GM12878 (cell line): ENCODE measurements around the gene SYNPR. TPM values are rescaled to one million over a fixed set of nuclear protein-coding genes. Genes with fewer than 3 reads are reported as not detected.

Experiments
- ATAC-seq: fragments of 200-7000 bp; cut with Tn5 transposase; 3 replicates; pipeline ENCODE4 v1.9.1; 2020; ENCODE audit warnings: mild to moderate bottlenecking, moderate library complexity
- BruUV-seq: library from RNA; stranded (reverse); fragments of 400-500 nt; replicated peaks from 2 replicates; lab custom pipeline; 2021; lab: Mats Ljungman, UMichigan
- CTCF ChIA-PET: fragments of 300-600 bp; sonication (Branson Sonifier 250); formaldehyde crosslinking; extraction: SDS; loops from one replicate; lab custom pipeline; 2021; ENCODE audit warnings: inconsistent platforms; lab: Yijun Ruan, JAX
- POLR2A ChIA-PET: fragments of 350-600 bp; formaldehyde crosslinking; extraction: SDS; loops from one replicate; lab custom pipeline; 2021; ENCODE audit warnings: inconsistent platforms; lab: Charles Lee
- RAD21 ChIA-PET: fragments of 300-600 bp; sonication (Branson Sonifier 250); formaldehyde crosslinking; loops from one replicate; lab custom pipeline; 2023; ENCODE audit warnings: antibody characterized with exemption; ENCODE audit not compliant: unreplicated experiment; lab: Charles Lee
- SMC1A ChIA-PET: fragments of 300-600 bp; sonication (Branson Sonifier 250); formaldehyde crosslinking; loops from one replicate; lab custom pipeline; 2023; ENCODE audit not compliant: unreplicated experiment, uncharacterized antibody; lab: Charles Lee
- DNase-seq: peaks from one replicate; pipeline ENCODE4 v3.0.0-alpha.2; 2011; ENCODE audit warnings: low read depth, low spot score
- FAIRE-seq: peaks from 3 replicates; lab custom pipeline; 2011; peaks lifted over from hg19 to GRCh38; lab: Jason Lieb, UNC
- H2AFZ ChIP-seq: 2 replicates; pipeline ENCODE4 v1.6.0; 2011; ENCODE audit warnings: low read depth, low read length, control low read depth; ENCODE audit not compliant: control insufficient read depth
- H3K27ac ChIP-seq: 2 replicates; pipeline ENCODE4 v1.5.1; 2011; ENCODE audit warnings: control low read depth; ENCODE audit not compliant: control insufficient read depth, insufficient read depth
- H3K27me3 ChIP-seq, 2 experiments: replicated peaks in 1 of 2; 2 replicates each; pipeline versions ENCODE4 v1.6.0 to v1.6.1; 2011; ENCODE audit warnings: low read length in 1 of 2; ENCODE audit not compliant: control insufficient read depth in 2 of 2, insufficient read depth in 2 of 2
- H3K36me3 ChIP-seq, 2 experiments: 2 replicates each; pipeline ENCODE4 v1.5.1; 2011; ENCODE audit warnings: low read length in 1 of 2; ENCODE audit not compliant: control insufficient read depth in 2 of 2, insufficient read depth in 2 of 2
- H3K4me1 ChIP-seq: 2 replicates; pipeline ENCODE4 v1.6.1; 2011; ENCODE audit warnings: mild to moderate bottlenecking, low read length, moderate library complexity, mixed read lengths; ENCODE audit not compliant: control insufficient read depth, insufficient read depth
- H3K4me2 ChIP-seq: 2 replicates; pipeline ENCODE4 v1.6.0; 2011; ENCODE audit warnings: control low read depth; ENCODE audit not compliant: control insufficient read depth, insufficient read depth
- H3K4me3 ChIP-seq: fragments of 200-600 bp; sonication (generic); 2 replicates; pipeline ENCODE4 v1.5.1; 2016
- H3K79me2 ChIP-seq: 2 replicates; pipeline ENCODE4 v1.6.0; 2011; ENCODE audit warnings: low read length; ENCODE audit not compliant: control insufficient read depth, insufficient read depth
- H3K9ac ChIP-seq: 2 replicates; pipeline ENCODE4 v1.8.0; 2011; ENCODE audit warnings: low read length, control low read depth, mixed read lengths; ENCODE audit not compliant: control insufficient read depth, insufficient read depth
- H3K9me3 ChIP-seq: replicated peaks from 3 replicates; pipeline ENCODE4 v1.5.1; 2011; ENCODE audit warnings: mild to moderate bottlenecking, low read length; ENCODE audit not compliant: control insufficient read depth, insufficient read depth
- H4K20me1 ChIP-seq: 2 replicates; pipeline ENCODE4 v1.6.0; 2011; ENCODE audit not compliant: control insufficient read depth, insufficient read depth
- FOXK2 ChIP-seq: fragments of 450-650 bp; IDR thresholded peaks from 2 replicates; pipeline ENCODE4 v1.6.1; 2017; ENCODE audit warnings: mild to moderate bottlenecking, moderate library complexity
- IKZF2 ChIP-seq, 2 experiments: fragments of 450-650 bp; IDR thresholded peaks; 2 replicates each; pipeline ENCODE4 v1.6.1; 2017; ENCODE audit warnings: mild to moderate bottlenecking in 2 of 2, moderate library complexity in 2 of 2
- WGBS: methylation state at CpG from one replicate; pipeline ENCODE4 v1.1.6; 2016; ENCODE audit warnings: low lambda C conversion rate; ENCODE audit not compliant: insufficient replicate concordance, insufficient coverage; ENCODE audit errors: missing lambda C conversion rate; 5-methylcytosine and 5-hydroxymethylcytosine counted together
- in situ Hi-C: fragments of 300-500 bp; cut with MboI; formaldehyde crosslinking; loops from 9 replicates; pipeline ENCODE4 v1.14.3; 2018; ENCODE audit warnings: mixed read lengths
- intact Hi-C: fragments of 100-400 bp; cut with micrococcal nuclease; formaldehyde crosslinking; loops from one replicate; pipeline ENCODE4 v1.14.2; 2022; ENCODE audit not compliant: unreplicated experiment
- polyA plus RNA-seq, 11 experiments: library from polyadenylated mRNA; depleted of rRNA in 4 of 11; unstranded in 6 of 11; stranded (reverse) in 5 of 11; fragments of >200 nt; fragmentation: Nextera tagmentation in 4 of 11; fragmentation: Illumina TruSeq in 1 of 11; extraction: Ambion mirVana in 4 of 11; extraction: Trizol in 1 of 11; gene quantifications; 1 replicate in 1 of 11; 2 replicates in 10 of 11; pipeline versions ENCODE4 v1.2.1 to v1.2.3, GENCODE V29; 2011 to 2016; ENCODE audit warnings: inconsistent platforms in 2 of 11, missing spikeins in 2 of 11, low read depth in 1 of 11
- total RNA-seq, 4 experiments: library from RNA; depleted of rRNA in 3 of 4; stranded (reverse); fragments of >200 nt in 3 of 4; fragmentation: Illumina TruSeq in 1 of 4; extraction: Trizol in 1 of 4; gene quantifications; 2 replicates each; pipeline versions ENCODE4 v1.2.1 to v1.2.3, GENCODE V29; 2013 to 2021
- TF ChIP-seq, protein P1 (sequence below): fragments of 450-650 bp; IDR thresholded peaks from 2 replicates; pipeline ENCODE4 v1.6.1; 2017; ENCODE audit warnings: mild to moderate bottlenecking, moderate library complexity

SYNPR gene
- total and polyA plus RNA-seq, 10 of the 15 experiments (the other 5 are each of a cell fraction or from before 2014, with no cell fraction given): not detected

DNA sequence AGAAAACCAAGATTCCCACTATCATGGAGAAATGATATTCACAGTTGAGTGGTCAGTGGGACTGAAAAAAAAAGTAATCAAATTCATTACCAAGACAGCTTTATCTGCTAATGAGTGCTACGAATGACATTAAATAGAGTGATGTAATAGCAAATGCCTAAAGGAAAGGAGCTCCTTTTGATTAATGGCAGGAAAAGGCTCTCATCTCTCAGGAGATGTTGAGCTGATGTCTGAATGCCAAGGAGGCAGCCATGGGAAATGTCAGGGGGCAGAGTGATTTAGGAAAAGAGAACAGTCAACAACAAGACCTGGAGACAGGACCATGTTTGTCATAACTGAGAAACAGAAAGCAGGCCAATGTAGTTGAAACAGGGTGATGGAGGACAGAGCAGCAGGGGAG lies 277.7 kb downstream of the SYNPR start:
- intact Hi-C loops: no loop called here
- H3K4me3 ChIP-seq: no peak overlapping the region
- H2AFZ ChIP-seq: no peak overlapping the region
- no peak overlapping the region for H3K27ac ChIP-seq
- BruUV-seq: no TSS peak
- FAIRE-seq (no peak), ATAC-seq (no peak), DNase-seq (no peak)
- H3K36me3 ChIP-seq: no peaks in the 10 kb centered on the region
- ChIA-PET CTCF (interaction anchor here (0.6 to 0.7 kb wide), 2 partner anchors 14 to 127 kb away, joined by 3 read pairs; no protein-coding TSS in a partner anchor), RAD21 (no interaction called here), POLR2A (no interaction called here), SMC1A (interaction anchor here (0.9 to 1.5 kb wide), 2 partner anchors 11 to 16 kb away, joined by 3 read pairs; no protein-coding TSS in a partner anchor)
- WGBS: 63% methylated on average over 1 of the region's 1 CpG
- H3K9me3 ChIP-seq: no peaks in the 10 kb centered on the region
- H3K4me2 ChIP-seq: no peak overlapping the region
- in situ Hi-C loops: no loop called here
- H3K79me2 ChIP-seq: no peaks in the 10 kb centered on the region
- no peaks in the 10 kb centered on the region for H3K27me3 ChIP-seq
- H3K9ac ChIP-seq: no peak overlapping the region
- H3K4me1 ChIP-seq: no peaks in the 10 kb centered on the region
- H4K20me1 ChIP-seq: no peaks in the 10 kb centered on the region
- TF ChIP-seq, protein P1, sequence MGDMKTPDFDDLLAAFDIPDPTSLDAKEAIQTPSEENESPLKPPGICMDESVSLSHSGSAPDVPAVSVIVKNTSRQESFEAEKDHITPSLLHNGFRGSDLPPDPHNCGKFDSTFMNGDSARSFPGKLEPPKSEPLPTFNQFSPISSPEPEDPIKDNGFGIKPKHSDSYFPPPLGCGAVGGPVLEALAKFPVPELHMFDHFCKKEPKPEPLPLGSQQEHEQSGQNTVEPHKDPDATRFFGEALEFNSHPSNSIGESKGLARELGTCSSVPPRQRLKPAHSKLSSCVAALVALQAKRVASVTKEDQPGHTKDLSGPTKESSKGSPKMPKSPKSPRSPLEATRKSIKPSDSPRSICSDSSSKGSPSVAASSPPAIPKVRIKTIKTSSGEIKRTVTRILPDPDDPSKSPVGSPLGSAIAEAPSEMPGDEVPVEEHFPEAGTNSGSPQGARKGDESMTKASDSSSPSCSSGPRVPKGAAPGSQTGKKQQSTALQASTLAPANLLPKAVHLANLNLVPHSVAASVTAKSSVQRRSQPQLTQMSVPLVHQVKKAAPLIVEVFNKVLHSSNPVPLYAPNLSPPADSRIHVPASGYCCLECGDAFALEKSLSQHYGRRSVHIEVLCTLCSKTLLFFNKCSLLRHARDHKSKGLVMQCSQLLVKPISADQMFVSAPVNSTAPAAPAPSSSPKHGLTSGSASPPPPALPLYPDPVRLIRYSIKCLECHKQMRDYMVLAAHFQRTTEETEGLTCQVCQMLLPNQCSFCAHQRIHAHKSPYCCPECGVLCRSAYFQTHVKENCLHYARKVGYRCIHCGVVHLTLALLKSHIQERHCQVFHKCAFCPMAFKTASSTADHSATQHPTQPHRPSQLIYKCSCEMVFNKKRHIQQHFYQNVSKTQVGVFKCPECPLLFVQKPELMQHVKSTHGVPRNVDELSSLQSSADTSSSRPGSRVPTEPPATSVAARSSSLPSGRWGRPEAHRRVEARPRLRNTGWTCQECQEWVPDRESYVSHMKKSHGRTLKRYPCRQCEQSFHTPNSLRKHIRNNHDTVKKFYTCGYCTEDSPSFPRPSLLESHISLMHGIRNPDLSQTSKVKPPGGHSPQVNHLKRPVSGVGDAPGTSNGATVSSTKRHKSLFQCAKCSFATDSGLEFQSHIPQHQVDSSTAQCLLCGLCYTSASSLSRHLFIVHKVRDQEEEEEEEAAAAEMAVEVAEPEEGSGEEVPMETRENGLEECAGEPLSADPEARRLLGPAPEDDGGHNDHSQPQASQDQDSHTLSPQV: no peak
- TF ChIP-seq IKZF2 (IDR thresholded peaks at IDR 0.05) (no peak), FOXK2 (no peak)
